ENCODE data around the gene MYF6. TPM values are rescaled to one million over a fixed set of nuclear protein-coding genes. Genes with fewer than 3 reads are reported as not detected.

The MYF6 gene
- total and polyA plus RNA-seq, 2 of the 8 experiments (the other 6 are each of a cell fraction or from before 2014, with no cell fraction given), result 0.39 TPM; not detected in 1

DNA sequence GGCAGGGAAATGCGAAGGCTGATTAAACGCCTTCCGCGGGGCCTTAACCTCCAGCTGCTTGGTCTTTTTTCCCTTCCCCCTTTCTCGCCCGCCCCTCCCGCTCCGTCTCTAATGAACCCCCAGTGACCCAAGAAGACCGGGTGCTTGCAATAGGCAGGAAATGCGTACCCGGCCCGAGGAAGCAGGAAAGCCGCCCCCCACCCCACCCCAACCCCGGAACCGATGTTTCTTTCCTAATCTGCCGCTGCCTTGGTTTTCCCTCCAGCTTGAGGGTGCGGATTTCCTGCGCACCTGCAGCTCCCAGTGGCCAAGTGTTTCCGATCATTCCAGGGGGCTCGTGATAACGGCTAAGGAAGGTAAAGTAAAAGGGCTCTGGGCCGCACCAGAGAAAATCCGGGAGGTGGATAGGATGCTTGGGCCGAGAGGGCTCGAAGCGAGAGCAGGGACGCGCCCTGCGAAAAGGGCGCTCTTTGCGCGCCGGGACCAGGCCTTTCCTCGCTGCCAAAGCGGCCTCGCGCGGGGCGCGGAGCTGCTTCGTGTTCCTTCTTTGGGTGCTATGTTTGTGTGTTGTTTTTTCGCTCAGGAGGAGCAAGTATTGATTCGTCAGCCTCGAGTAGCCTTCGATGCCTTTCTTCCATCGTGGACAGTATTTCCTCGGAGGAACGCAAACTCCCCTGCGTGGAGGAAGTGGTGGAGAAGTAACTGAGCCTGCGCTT, 983 bp downstream of the MYF6 start (continued):
- TF ChIP-seq, protein P1, sequence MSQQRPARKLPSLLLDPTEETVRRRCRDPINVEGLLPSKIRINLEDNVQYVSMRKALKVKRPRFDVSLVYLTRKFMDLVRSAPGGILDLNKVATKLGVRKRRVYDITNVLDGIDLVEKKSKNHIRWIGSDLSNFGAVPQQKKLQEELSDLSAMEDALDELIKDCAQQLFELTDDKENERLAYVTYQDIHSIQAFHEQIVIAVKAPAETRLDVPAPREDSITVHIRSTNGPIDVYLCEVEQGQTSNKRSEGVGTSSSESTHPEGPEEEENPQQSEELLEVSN (IDR thresholded peaks at IDR 0.05), result peak; percentile 77; the same call in 1 of the 2 replicates
- TF ChIP-seq, protein P2, sequence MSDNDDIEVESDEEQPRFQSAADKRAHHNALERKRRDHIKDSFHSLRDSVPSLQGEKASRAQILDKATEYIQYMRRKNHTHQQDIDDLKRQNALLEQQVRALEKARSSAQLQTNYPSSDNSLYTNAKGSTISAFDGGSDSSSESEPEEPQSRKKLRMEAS (IDR thresholded peaks at IDR 0.05), result no peak; the same call in 1 of the 2 replicates
- TF ChIP-seq TCF12 (IDR thresholded peaks at IDR 0.05; ENCODE audit: low read depth, low read length) (peak; percentile 95), TBP (IDR thresholded peaks at IDR 0.05; ENCODE audit: low read depth, low read length) (no peak), EZH2 (IDR thresholded peaks at IDR 0.05; ENCODE audit: low read depth, low read length, severe bottlenecking) (peak; percentile 47), KDM1A (IDR thresholded peaks at IDR 0.05; ENCODE audit: borderline replicate concordance, low read length) (no peak), KDM4A (IDR thresholded peaks at IDR 0.05; ENCODE audit: low read depth, low read length, severe bottlenecking) (peak; percentile 44), SUZ12 (IDR thresholded peaks at IDR 0.05; ENCODE audit: low read length) (peak; percentile 55; the same call in 1 of the 2 replicates), GTF2F1 (IDR thresholded peaks at IDR 0.05; ENCODE audit: borderline replicate concordance, low read depth, low read length) (no peak), BACH1 (IDR thresholded peaks at IDR 0.05; ENCODE audit: low read length) (0 out of 2 replicates have a peak, but pooled peaks have one; percentile 8), HDAC2 (IDR thresholded peaks at IDR 0.05; ENCODE audit: borderline replicate concordance in 1 of 2, low read depth in 2 of 2, low read length in 2 of 2) (no peak), EGR1 (IDR thresholded peaks at IDR 0.05; ENCODE audit: borderline replicate concordance, low read depth, low read length) (peak; percentile 48), MAFK (IDR thresholded peaks at IDR 0.05; ENCODE audit: low read depth, low read length) (no peak)
- TF ChIP-seq, protein P3, sequence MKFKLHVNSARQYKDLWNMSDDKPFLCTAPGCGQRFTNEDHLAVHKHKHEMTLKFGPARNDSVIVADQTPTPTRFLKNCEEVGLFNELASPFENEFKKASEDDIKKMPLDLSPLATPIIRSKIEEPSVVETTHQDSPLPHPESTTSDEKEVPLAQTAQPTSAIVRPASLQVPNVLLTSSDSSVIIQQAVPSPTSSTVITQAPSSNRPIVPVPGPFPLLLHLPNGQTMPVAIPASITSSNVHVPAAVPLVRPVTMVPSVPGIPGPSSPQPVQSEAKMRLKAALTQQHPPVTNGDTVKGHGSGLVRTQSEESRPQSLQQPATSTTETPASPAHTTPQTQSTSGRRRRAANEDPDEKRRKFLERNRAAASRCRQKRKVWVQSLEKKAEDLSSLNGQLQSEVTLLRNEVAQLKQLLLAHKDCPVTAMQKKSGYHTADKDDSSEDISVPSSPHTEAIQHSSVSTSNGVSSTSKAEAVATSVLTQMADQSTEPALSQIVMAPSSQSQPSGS (IDR thresholded peaks at IDR 0.05; ENCODE audit: low read length), result 0 out of 2 replicates have a peak, but pooled peaks have one; percentile 8

All from H1 (cell line).